ENCODE data around the gene WNK4.
"Not testable (repeated sequence)": the region's sequence is repeated elsewhere in the genome, so short reads cannot be mapped to it uniquely, and the experiment has no call there.

Gene WNK4

DNA sequence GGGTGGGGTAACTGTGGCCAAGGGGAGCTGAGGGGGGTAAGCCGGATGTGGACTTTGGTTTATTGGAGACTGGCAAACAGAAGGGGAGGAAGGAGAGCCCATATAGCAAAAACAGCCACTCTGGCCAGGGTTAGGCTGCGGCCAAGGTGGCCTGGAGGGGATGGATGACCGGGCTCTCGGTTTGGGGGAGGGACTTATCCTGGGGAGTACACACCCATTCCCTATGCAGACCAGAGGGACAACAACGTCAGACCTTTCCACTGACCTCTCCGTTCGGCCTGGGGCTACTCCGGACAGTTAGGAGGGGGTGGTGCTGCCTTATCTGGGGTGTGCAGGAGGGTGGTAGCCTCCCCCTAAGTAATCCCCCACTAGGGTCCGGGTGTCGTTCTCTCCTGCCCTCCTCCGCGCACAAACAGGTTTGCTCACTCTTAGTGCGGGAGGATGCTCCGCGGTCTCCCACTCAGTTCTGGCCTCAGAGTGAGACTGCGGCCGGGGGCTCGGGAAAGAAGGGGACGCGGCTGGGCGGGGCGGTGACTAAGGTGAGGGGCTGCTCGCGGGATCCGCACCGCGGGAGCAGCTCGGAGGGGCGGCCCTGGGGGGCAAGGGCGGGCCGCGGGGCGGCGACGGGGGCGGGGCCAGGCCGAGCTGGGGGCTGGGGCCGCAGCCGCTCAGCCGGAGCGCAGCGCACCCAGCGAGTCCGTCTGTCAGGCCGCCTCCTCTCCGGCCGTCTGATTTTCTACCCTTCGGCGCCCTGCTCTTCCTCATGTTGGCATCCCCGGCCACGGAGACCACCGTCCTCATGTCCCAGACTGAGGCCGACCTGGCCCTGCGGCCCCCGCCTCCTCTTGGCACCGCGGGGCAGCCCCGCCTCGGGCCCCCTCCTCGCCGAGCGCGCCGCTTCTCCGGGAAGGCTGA lies at the start of gene WNK4:
WNK4 (plus strand) TSS at position 675 of the 915 bp plus-strand sequence; CDS start at position 764, 89 bp downstream.
- Histone ChIP-seq H3K27me3 (ENCODE audit: control insufficient read depth, insufficient read depth, low read length) (peaks cover 31% of the 10 kb centered on the region), H3K9me3 (ENCODE audit: control insufficient read depth, low read depth, low read length) (no peaks in the 10 kb centered on the region), H3K27ac (ENCODE audit: low read length) (no peak within 1 kb of the TSS), H3K4me3 (ENCODE audit: low read length) (peak within 1 kb of the TSS; percentile 66), H3K4me1 (ENCODE audit: control insufficient read depth, low read depth, low read length) (peaks cover 6% of the 10 kb centered on the region), H3K9ac (ENCODE audit: low read length) (no peak within 1 kb of the TSS), H3K36me3 (ENCODE audit: control insufficient read depth, low read depth, low read length) (peaks cover 18% of the 10 kb centered on the region)

DNA sequence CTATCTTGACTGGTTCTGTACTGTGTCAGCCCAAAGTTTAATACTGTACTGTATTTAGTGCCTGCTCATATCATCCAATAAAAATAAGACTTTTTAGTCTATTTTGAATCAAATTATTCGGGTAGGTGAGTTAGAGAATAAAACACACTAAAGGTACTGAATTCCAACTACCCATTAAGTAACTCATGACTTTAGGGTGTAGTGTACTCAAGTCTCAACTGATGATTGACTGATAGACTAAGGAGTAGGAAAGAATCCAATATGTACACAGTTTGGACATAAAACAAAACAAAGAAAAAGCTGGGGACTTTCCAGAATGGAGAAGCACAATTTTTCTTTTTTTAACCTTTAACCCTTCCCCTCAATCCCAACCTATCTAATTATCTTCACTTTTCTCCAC lies 39.7 kb upstream of the WNK4 start:
- Histone ChIP-seq H3K27ac (ENCODE audit: low read length) (no peak overlapping the region), H3K36me3 (ENCODE audit: control insufficient read depth, low read depth, low read length) (no peaks in the 10 kb centered on the region), H3K9me3 (ENCODE audit: control insufficient read depth, low read depth, low read length) (peaks cover 4% of the 10 kb centered on the region), H3K4me3 (ENCODE audit: low read length) (no peak overlapping the region), H3K4me1 (ENCODE audit: control insufficient read depth, low read depth, low read length) (peaks cover 6% of the 10 kb centered on the region), H3K27me3 (ENCODE audit: control insufficient read depth, insufficient read depth, low read length) (peaks cover 8% of the 10 kb centered on the region), H3K9ac (ENCODE audit: low read length) (no peak overlapping the region)

DNA sequence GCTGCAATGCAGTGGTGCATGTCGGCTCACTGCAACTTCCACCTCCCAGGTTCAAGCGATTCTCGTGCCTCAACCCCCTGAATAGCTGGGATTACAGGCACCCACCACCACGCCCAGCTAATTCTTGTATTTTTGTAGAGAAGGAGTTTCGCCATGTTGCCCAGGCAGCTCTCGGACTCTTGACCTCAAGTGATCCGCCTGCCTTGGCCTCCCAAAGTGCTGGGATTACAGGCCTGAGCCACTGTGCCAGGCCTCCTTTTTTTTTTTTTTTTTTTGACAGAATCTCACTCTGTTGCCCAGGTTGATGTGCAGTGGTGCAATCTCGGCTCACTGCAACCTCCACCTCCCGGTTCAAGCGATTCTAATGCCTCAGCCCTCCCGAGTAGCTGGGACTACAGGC lies 37.5 kb upstream of the WNK4 start:
- H3K4me1 ChIP-seq (ENCODE audit: control insufficient read depth, low read depth, low read length); H3K4me3 ChIP-seq (ENCODE audit: low read length); H3K9me3 ChIP-seq (ENCODE audit: control insufficient read depth, low read depth, low read length); H3K9ac ChIP-seq (ENCODE audit: low read length); H3K36me3 ChIP-seq (ENCODE audit: control insufficient read depth, low read depth, low read length); H3K27ac ChIP-seq (ENCODE audit: low read length): not testable (repeated sequence)
- peaks cover 25% of the 10 kb centered on the region for H3K27me3 ChIP-seq (ENCODE audit: control insufficient read depth, insufficient read depth, low read length)

DNA sequence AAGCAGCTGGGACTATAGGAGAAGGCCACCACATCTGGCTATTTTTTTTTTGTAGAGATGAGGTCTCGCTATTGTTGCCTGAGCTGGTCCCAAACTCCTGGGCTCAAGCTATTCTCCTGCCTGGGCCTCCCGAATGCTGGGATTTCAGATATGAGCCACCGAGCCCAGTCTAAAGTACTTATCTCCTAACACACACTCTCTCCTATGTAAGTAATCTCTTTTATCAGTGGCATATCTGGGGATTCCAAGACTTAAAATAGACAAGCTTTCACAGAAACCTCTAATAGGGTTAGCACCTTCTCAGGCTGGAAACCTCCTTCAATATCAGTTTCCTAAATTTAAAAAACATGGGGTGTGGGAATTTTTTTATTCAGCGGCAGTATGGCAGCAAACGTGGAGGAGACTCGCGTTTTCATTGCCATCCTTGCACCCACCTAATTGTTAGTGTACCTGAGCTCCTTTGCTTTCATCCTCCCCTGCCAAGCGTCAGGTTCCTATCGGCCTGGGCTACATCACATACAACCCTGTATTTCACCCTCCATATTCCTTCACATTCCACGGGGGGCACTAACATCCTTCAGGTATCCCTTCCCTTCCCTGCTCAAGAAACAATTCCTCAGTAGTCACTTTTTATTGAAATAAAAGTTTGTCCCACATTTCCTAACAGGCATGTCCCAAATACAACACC lies 36.7 kb upstream of the WNK4 start:
- no peaks in the 10 kb centered on the region for H3K36me3 ChIP-seq (ENCODE audit: control insufficient read depth, low read depth, low read length)
- H3K4me3 ChIP-seq (ENCODE audit: low read length) = peak overlapping the region; percentile 72
- peaks cover 4% of the 10 kb centered on the region for H3K9me3 ChIP-seq (ENCODE audit: control insufficient read depth, low read depth, low read length)
- H3K9ac ChIP-seq (ENCODE audit: low read length) = peak overlapping the region; percentile 67
- H3K27me3 ChIP-seq (ENCODE audit: control insufficient read depth, insufficient read depth, low read length) = peaks cover 28% of the 10 kb centered on the region
- H3K27ac ChIP-seq (ENCODE audit: low read length) = peak overlapping the region; percentile 21
- peaks cover 15% of the 10 kb centered on the region for H3K4me1 ChIP-seq (ENCODE audit: control insufficient read depth, low read depth, low read length)

DNA sequence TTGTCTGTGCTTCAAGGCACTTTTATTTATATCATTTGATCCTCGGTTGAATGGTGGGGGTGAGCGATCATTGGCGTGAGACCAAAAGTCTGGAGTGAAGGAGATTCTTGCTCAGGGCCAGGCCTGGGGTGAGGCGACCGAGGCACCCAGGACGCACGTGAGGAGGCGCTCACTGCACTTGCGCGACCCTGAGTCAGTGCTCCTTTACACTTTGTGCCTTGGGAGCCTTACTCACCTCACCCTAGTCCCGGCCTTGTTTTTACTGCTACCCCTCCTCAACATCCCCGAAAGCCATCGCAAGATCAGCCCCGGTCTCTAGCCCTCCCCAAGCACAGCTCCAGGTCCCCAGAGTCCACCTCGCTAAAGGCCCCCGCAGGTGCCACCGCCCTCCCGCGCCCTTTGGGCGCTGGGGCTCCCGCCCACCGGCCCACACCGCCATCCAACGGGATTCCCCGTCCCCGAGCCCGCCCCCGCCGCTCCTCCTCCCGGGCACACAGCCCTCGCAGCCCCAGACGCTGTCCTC lies 36.1 kb upstream of the WNK4 start:
- H3K27ac ChIP-seq (ENCODE audit: low read length) = peak overlapping the region; percentile 21
- no peaks in the 10 kb centered on the region for H3K36me3 ChIP-seq (ENCODE audit: control insufficient read depth, low read depth, low read length)
- H3K9ac ChIP-seq (ENCODE audit: low read length) = peak overlapping the region; percentile 67
- H3K27me3 ChIP-seq (ENCODE audit: control insufficient read depth, insufficient read depth, low read length) = peaks cover 28% of the 10 kb centered on the region
- peaks cover 4% of the 10 kb centered on the region for H3K9me3 ChIP-seq (ENCODE audit: control insufficient read depth, low read depth, low read length)
- peaks cover 16% of the 10 kb centered on the region for H3K4me1 ChIP-seq (ENCODE audit: control insufficient read depth, low read depth, low read length)
- peak overlapping the region; percentile 72 for H3K4me3 ChIP-seq (ENCODE audit: low read length)

DNA sequence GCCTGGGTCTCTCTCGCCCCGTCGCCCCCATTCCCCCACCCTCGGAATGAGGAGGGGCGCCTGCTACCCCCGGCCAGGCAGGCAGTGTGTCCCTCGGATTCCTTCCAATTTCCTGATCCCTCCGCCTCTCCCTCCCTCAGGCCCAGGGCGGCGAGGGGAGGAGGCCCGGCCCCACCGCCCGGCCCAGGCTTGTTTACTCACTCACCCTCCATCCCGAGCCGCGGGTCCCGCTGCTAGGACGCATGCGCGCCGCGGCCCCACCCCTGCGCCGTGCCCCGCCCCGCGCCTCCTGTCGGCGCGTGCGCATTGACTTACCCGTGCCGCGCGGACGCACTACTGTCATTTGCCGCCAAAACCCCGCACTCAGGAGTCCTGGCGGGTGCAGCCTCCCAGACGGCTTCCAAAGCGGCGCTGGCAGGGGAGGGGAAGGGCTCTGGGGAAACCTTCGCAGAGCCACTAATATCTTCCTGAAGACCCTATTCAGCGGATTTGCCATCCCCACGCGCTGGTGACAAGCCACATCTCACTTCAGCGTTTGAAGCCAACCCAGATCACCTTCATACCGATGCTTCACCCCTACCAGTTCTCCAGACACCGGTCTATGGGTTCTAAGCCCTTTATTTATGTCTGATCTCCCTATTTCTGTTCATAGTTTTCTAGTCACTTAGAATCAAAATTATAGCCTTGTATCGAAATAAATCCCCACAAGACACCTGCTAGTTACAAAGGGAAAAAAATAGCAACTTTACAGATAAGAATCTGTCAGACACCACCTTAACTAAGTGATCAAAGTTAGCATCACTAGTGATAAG lies 35.4 kb upstream of the WNK4 start, which contains the start of gene EZH1:
EZH1 (minus strand) TSS at position 235 of the 812 bp plus-strand sequence. CDS start 16,099 bp downstream, outside the sequence.
- peak within 1 kb of the TSS; percentile 72 for H3K4me3 ChIP-seq (ENCODE audit: low read length)
- peak within 1 kb of the TSS; percentile 67 for H3K9ac ChIP-seq (ENCODE audit: low read length)
- H3K36me3 ChIP-seq (ENCODE audit: control insufficient read depth, low read depth, low read length) = no peaks in the 10 kb centered on the region
- H3K27me3 ChIP-seq (ENCODE audit: control insufficient read depth, insufficient read depth, low read length) = peaks cover 28% of the 10 kb centered on the region
- peaks cover 16% of the 10 kb centered on the region for H3K4me1 ChIP-seq (ENCODE audit: control insufficient read depth, low read depth, low read length)
- peaks cover 4% of the 10 kb centered on the region for H3K9me3 ChIP-seq (ENCODE audit: control insufficient read depth, low read depth, low read length)
- H3K27ac ChIP-seq (ENCODE audit: low read length) = peak within 1 kb of the TSS; percentile 21

DNA sequence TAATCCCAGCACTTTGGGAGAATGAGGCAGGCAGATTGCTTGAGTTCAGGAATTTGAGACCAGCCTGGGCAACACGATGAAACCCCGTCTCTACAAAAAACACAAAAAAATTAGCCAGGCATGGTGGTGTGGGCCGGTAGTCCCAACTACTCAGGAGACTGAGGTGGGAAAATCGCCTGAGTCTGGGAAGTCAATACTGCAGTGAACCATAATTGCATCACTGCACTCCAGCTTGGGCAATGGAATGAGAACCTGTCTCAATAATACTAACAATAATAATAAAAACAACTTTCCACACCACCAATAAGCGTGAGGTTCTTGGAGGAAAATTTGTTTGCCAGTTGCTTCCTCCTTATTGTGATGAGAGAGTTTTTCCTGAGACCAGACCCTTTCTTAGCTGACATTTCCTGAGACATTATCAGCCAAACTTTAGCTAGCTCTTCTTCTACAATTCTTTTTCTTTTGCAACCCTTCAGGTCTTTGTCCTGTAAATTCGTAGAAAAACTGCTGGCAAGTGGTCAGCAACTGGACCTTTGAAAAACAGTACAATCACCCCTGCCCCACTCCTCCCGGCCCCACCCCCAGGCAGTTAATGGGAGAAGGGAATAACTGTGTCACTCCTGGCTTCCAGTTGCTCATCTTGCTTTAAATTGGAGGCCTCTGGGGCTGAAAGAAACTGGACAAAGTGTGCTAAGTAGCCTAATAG lies 32.1 kb upstream of the WNK4 start:
- Histone ChIP-seq H3K4me1 (ENCODE audit: control insufficient read depth, low read depth, low read length) (peaks cover 16% of the 10 kb centered on the region), H3K9me3 (ENCODE audit: control insufficient read depth, low read depth, low read length) (peaks cover 4% of the 10 kb centered on the region), H3K9ac (ENCODE audit: low read length) (no peak overlapping the region), H3K27ac (ENCODE audit: low read length) (no peak overlapping the region), H3K4me3 (ENCODE audit: low read length) (no peak overlapping the region), H3K27me3 (ENCODE audit: control insufficient read depth, insufficient read depth, low read length) (peaks cover 28% of the 10 kb centered on the region), H3K36me3 (ENCODE audit: control insufficient read depth, low read depth, low read length) (no peaks in the 10 kb centered on the region)

DNA sequence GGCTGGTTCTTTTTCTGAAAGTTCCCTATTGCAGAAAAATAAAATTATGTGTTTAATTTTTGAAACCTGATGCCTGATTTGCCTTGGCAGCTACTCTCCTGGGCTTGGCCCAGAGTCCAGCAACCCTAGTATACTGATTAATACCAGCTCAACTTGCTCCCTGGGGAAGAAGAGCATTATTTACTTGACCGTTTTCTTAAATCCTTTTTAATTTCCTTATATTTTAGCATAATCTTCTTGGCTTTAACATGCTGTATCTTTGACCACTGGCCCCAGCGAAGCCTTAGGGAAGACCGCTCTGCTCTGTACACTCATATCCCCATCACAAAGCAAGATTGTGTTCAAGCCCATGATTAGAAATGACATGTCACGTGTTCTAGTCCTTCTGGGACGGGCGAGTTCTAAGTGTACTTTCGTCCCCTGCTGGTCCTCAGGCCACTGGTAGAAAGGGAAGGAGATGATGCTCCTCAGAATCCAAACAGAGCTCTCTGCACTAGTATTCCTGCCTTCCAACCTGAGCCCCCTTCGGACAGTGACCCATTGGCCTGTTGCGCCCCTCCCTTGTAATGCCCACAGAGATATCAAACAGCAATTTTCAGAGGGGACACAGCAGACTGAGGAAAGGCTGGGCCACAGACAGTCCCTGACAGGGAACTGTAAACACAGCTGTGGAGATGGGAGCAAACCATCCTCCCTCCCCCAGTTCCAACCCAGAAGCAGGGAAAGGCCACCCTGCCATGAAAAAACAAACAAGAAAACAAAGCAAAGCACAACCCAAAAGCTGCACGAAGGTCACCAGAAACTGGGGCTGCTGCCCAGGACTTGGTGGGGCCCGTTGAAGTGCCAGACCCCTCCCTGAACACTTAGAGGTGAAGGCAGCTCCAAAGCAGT lies 31.3 kb upstream of the WNK4 start:
- no peak overlapping the region for H3K27ac ChIP-seq (ENCODE audit: low read length)
- no peak overlapping the region for H3K4me3 ChIP-seq (ENCODE audit: low read length)
- H3K9ac ChIP-seq (ENCODE audit: low read length) = no peak overlapping the region
- peaks cover 4% of the 10 kb centered on the region for H3K9me3 ChIP-seq (ENCODE audit: control insufficient read depth, low read depth, low read length)
- H3K36me3 ChIP-seq (ENCODE audit: control insufficient read depth, low read depth, low read length) = no peaks in the 10 kb centered on the region
- peaks cover 10% of the 10 kb centered on the region for H3K4me1 ChIP-seq (ENCODE audit: control insufficient read depth, low read depth, low read length)
- H3K27me3 ChIP-seq (ENCODE audit: control insufficient read depth, insufficient read depth, low read length) = peaks cover 28% of the 10 kb centered on the region

DNA sequence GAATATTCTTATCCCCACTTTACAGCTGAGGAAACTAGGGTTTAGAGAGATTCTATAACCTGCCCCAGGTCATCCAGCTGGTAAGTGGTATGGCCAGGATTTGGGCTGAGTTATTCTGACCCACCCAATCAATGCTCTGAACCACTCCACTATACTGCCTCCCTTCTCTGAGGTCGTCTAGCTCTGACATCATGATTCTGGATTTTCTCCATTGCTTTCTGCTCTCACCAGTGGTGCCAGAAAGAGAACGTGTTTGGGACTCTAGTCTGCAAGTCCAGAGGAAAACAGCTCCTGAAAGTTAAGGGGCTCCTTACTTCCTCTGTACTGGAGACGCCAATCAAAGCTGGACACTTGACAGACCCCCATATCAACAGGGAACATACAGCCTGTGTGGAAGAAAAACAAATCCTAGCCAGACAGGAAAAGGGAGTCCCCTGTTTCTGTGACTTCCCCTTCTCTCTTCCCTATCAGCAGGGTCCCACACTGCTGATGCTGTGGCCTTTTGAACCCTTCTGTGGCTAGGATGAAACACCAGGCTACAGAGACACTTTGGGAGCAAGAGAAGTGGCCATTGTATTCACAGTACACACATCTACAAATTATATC lies 29.6 kb upstream of the WNK4 start:
- no peaks in the 10 kb centered on the region for H3K36me3 ChIP-seq (ENCODE audit: control insufficient read depth, low read depth, low read length)
- no peak overlapping the region for H3K4me3 ChIP-seq (ENCODE audit: low read length)
- H3K27me3 ChIP-seq (ENCODE audit: control insufficient read depth, insufficient read depth, low read length) = peaks cover 18% of the 10 kb centered on the region
- H3K9me3 ChIP-seq (ENCODE audit: control insufficient read depth, low read depth, low read length) = no peaks in the 10 kb centered on the region
- H3K4me1 ChIP-seq (ENCODE audit: control insufficient read depth, low read depth, low read length) = peaks cover 10% of the 10 kb centered on the region
- H3K27ac ChIP-seq (ENCODE audit: low read length) = no peak overlapping the region
- no peak overlapping the region for H3K9ac ChIP-seq (ENCODE audit: low read length)

DNA sequence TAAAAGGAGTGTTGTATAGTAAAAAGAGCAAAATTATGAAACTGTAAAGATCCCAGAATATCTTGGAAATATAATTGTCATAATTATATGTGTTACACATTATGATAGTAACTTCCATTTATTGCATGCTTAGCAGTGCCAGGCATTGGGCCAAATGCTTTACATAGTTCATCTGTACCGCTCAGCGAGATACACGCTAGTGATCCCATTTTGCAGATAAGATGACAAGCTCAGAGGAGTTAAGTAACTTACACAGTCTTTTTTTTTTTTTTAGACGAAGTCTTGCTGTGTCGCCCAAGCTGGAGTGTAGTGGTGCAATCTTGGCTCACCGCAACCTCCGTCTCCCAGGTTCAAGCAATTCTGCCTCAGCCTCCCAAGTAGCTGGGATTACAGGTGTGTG lies 28.8 kb upstream of the WNK4 start:
- Histone ChIP-seq H3K9ac (ENCODE audit: low read length) (no peak overlapping the region), H3K27ac (ENCODE audit: low read length) (no peak overlapping the region), H3K36me3 (ENCODE audit: control insufficient read depth, low read depth, low read length) (no peaks in the 10 kb centered on the region), H3K9me3 (ENCODE audit: control insufficient read depth, low read depth, low read length) (no peaks in the 10 kb centered on the region), H3K4me3 (ENCODE audit: low read length) (no peak overlapping the region), H3K27me3 (ENCODE audit: control insufficient read depth, insufficient read depth, low read length) (peaks cover 11% of the 10 kb centered on the region), H3K4me1 (ENCODE audit: control insufficient read depth, low read depth, low read length) (peaks cover 10% of the 10 kb centered on the region)

All from iPS-18a (cell line).